Measurements from ENCODE around the gene SETD2.
"Not testable (repeated sequence)": the region's sequence is repeated elsewhere in the genome, so short reads cannot be mapped to it uniquely, and the experiment has no call there.

Gene SETD2

GRCh38 chr3:47149339-47149933, 14.5 kb downstream of the SETD2 start:
- no peaks in the 10 kb centered on the region for H3K36me3 ChIP-seq (ENCODE audit: control insufficient read depth in 5 of 5, insufficient read depth in 5 of 5, low read length in 5 of 5)
- no peaks in the 10 kb centered on the region for H3K9me3 ChIP-seq (ENCODE audit: control insufficient read depth in 5 of 5, low read length in 5 of 5)
- no peak overlapping the region for H3K27ac ChIP-seq (ENCODE audit: low read depth, low read length)
- H3K4me1 ChIP-seq (ENCODE audit: control insufficient read depth in 5 of 5, insufficient read depth in 5 of 5, low read length in 5 of 5): peaks cover 0 to 25% (median 18%) of the 10 kb centered on the region in 5 donors
- H3K9ac ChIP-seq (ENCODE audit: low read length in 5 of 5): no peak overlapping the region
- no peaks in the 10 kb centered on the region for H3K27me3 ChIP-seq (ENCODE audit: control insufficient read depth in 5 of 5, insufficient read depth in 4 of 5, low read length in 5 of 5)
- H3K4me3 ChIP-seq (ENCODE audit: low read depth in 1 of 5, low read length in 5 of 5): no peak overlapping the region

GRCh38 chr3:47145272-47145671, 18.6 kb downstream of the SETD2 start:
- no peaks in the 10 kb centered on the region for H3K36me3 ChIP-seq (ENCODE audit: control insufficient read depth in 5 of 5, insufficient read depth in 5 of 5, low read length in 5 of 5)
- H3K9me3 ChIP-seq (ENCODE audit: control insufficient read depth in 5 of 5, low read length in 5 of 5): no peaks in the 10 kb centered on the region
- H3K9ac ChIP-seq (ENCODE audit: low read length in 5 of 5): no peak overlapping the region
- H3K4me1 ChIP-seq (ENCODE audit: control insufficient read depth in 5 of 5, insufficient read depth in 5 of 5, low read length in 5 of 5): peaks cover 0 to 32% (median 17%) of the 10 kb centered on the region in 5 donors
- H3K27ac ChIP-seq (ENCODE audit: low read depth, low read length): no peak overlapping the region
- H3K27me3 ChIP-seq (ENCODE audit: control insufficient read depth in 5 of 5, insufficient read depth in 4 of 5, low read length in 5 of 5): no peaks in the 10 kb centered on the region
- H3K4me3 ChIP-seq (ENCODE audit: low read depth in 1 of 5, low read length in 5 of 5): no peak overlapping the region

GRCh38 chr3:47143068-47143467, 20.8 kb downstream of the SETD2 start:
- no peak overlapping the region for H3K9ac ChIP-seq (ENCODE audit: low read length in 5 of 5)
- H3K4me3 ChIP-seq (ENCODE audit: low read depth in 1 of 5, low read length in 5 of 5): no peak overlapping the region
- H3K4me1 ChIP-seq (ENCODE audit: control insufficient read depth in 5 of 5, insufficient read depth in 5 of 5, low read length in 5 of 5): peaks cover 0 to 26% (median 12%) of the 10 kb centered on the region in 5 donors
- no peaks in the 10 kb centered on the region for H3K9me3 ChIP-seq (ENCODE audit: control insufficient read depth in 5 of 5, low read length in 5 of 5)
- no peak overlapping the region for H3K27ac ChIP-seq (ENCODE audit: low read depth, low read length)
- no peaks in the 10 kb centered on the region for H3K27me3 ChIP-seq (ENCODE audit: control insufficient read depth in 5 of 5, insufficient read depth in 4 of 5, low read length in 5 of 5)
- no peaks in the 10 kb centered on the region for H3K36me3 ChIP-seq (ENCODE audit: control insufficient read depth in 5 of 5, insufficient read depth in 5 of 5, low read length in 5 of 5)

- not testable (repeated sequence) for H3K27me3 ChIP-seq (ENCODE audit: control insufficient read depth in 5 of 5, insufficient read depth in 4 of 5, low read length in 5 of 5); H3K36me3 ChIP-seq (ENCODE audit: control insufficient read depth in 5 of 5, insufficient read depth in 5 of 5, low read length in 5 of 5); H3K9me3 ChIP-seq (ENCODE audit: control insufficient read depth in 5 of 5, low read length in 5 of 5); H3K4me3 ChIP-seq (ENCODE audit: low read depth in 1 of 5, low read length in 5 of 5); H3K27ac ChIP-seq (ENCODE audit: low read depth, low read length); H3K9ac ChIP-seq (ENCODE audit: low read length in 5 of 5)
- peaks cover 0 to 26% (median 12%) of the 10 kb centered on the region in 5 donors for H3K4me1 ChIP-seq (ENCODE audit: control insufficient read depth in 5 of 5, insufficient read depth in 5 of 5, low read length in 5 of 5)
Observed at GRCh38 chr3:47142536-47142935, 21.4 kb downstream of the SETD2 start.

GRCh38 chr3:47140973-47141461, 22.9 kb downstream of the SETD2 start:
- not testable (repeated sequence) for H3K27ac ChIP-seq (ENCODE audit: low read depth, low read length); H3K9me3 ChIP-seq (ENCODE audit: control insufficient read depth in 5 of 5, low read length in 5 of 5); H3K36me3 ChIP-seq (ENCODE audit: control insufficient read depth in 5 of 5, insufficient read depth in 5 of 5, low read length in 5 of 5); H3K27me3 ChIP-seq (ENCODE audit: control insufficient read depth in 5 of 5, insufficient read depth in 4 of 5, low read length in 5 of 5); H3K4me3 ChIP-seq (ENCODE audit: low read depth in 1 of 5, low read length in 5 of 5); H3K9ac ChIP-seq (ENCODE audit: low read length in 5 of 5)
- peaks cover 0 to 26% (median 12%) of the 10 kb centered on the region in 5 donors for H3K4me1 ChIP-seq (ENCODE audit: control insufficient read depth in 5 of 5, insufficient read depth in 5 of 5, low read length in 5 of 5)

- not testable (repeated sequence) for H3K27me3 ChIP-seq (ENCODE audit: control insufficient read depth in 5 of 5, insufficient read depth in 4 of 5, low read length in 5 of 5); H3K4me3 ChIP-seq (ENCODE audit: low read depth in 1 of 5, low read length in 5 of 5); H3K36me3 ChIP-seq (ENCODE audit: control insufficient read depth in 5 of 5, insufficient read depth in 5 of 5, low read length in 5 of 5); H3K27ac ChIP-seq (ENCODE audit: low read depth, low read length); H3K9me3 ChIP-seq (ENCODE audit: control insufficient read depth in 5 of 5, low read length in 5 of 5); H3K9ac ChIP-seq (ENCODE audit: low read length in 5 of 5)
- peaks cover 0 to 26% (median 12%) of the 10 kb centered on the region in 5 donors for H3K4me1 ChIP-seq (ENCODE audit: control insufficient read depth in 5 of 5, insufficient read depth in 5 of 5, low read length in 5 of 5)
Observed at GRCh38 chr3:47140553-47140952, 23.4 kb downstream of the SETD2 start.

GRCh38 chr3:47134311-47134710, 29.6 kb downstream of the SETD2 start:
- no peak overlapping the region for H3K27ac ChIP-seq (ENCODE audit: low read depth, low read length)
- no peaks in the 10 kb centered on the region for H3K9me3 ChIP-seq (ENCODE audit: control insufficient read depth in 5 of 5, low read length in 5 of 5)
- no peaks in the 10 kb centered on the region for H3K27me3 ChIP-seq (ENCODE audit: control insufficient read depth in 5 of 5, insufficient read depth in 4 of 5, low read length in 5 of 5)
- H3K4me1 ChIP-seq (ENCODE audit: control insufficient read depth in 5 of 5, insufficient read depth in 5 of 5, low read length in 5 of 5): peaks cover 0 to 8% (median 7%) of the 10 kb centered on the region in 5 donors
- H3K4me3 ChIP-seq (ENCODE audit: low read depth in 1 of 5, low read length in 5 of 5): no peak overlapping the region
- H3K36me3 ChIP-seq (ENCODE audit: control insufficient read depth in 5 of 5, insufficient read depth in 5 of 5, low read length in 5 of 5): no peaks in the 10 kb centered on the region
- H3K9ac ChIP-seq (ENCODE audit: low read length in 5 of 5): no peak overlapping the region

GRCh38 chr3:47133641-47134040, 30.3 kb downstream of the SETD2 start:
- no peak overlapping the region for H3K4me3 ChIP-seq (ENCODE audit: low read depth in 1 of 5, low read length in 5 of 5)
- no peaks in the 10 kb centered on the region for H3K36me3 ChIP-seq (ENCODE audit: control insufficient read depth in 5 of 5, insufficient read depth in 5 of 5, low read length in 5 of 5)
- H3K27me3 ChIP-seq (ENCODE audit: control insufficient read depth in 5 of 5, insufficient read depth in 4 of 5, low read length in 5 of 5): no peaks in the 10 kb centered on the region
- H3K27ac ChIP-seq (ENCODE audit: low read depth, low read length): no peak overlapping the region
- no peak overlapping the region for H3K9ac ChIP-seq (ENCODE audit: low read length in 5 of 5)
- H3K9me3 ChIP-seq (ENCODE audit: control insufficient read depth in 5 of 5, low read length in 5 of 5): no peaks in the 10 kb centered on the region
- peaks cover 0 to 8% (median 7%) of the 10 kb centered on the region in 5 donors for H3K4me1 ChIP-seq (ENCODE audit: control insufficient read depth in 5 of 5, insufficient read depth in 5 of 5, low read length in 5 of 5)

GRCh38 chr3:47130557-47130956, 33.4 kb downstream of the SETD2 start:
- Histone ChIP-seq H3K27ac (ENCODE audit: low read depth, low read length) (no peak overlapping the region), H3K4me1 (ENCODE audit: control insufficient read depth in 5 of 5, insufficient read depth in 5 of 5, low read length in 5 of 5) (peaks cover 0 to 10% (median 8%) of the 10 kb centered on the region in 5 donors), H3K4me3 (ENCODE audit: low read depth in 1 of 5, low read length in 5 of 5) (no peak overlapping the region), H3K27me3 (ENCODE audit: control insufficient read depth in 5 of 5, insufficient read depth in 4 of 5, low read length in 5 of 5) (no peaks in the 10 kb centered on the region), H3K9ac (ENCODE audit: low read length in 5 of 5) (no peak overlapping the region), H3K9me3 (ENCODE audit: control insufficient read depth in 5 of 5, low read length in 5 of 5) (no peaks in the 10 kb centered on the region), H3K36me3 (ENCODE audit: control insufficient read depth in 5 of 5, insufficient read depth in 5 of 5, low read length in 5 of 5) (no peaks in the 10 kb centered on the region)

GRCh38 chr3:47128137-47128536, 35.8 kb downstream of the SETD2 start:
- no peak overlapping the region for H3K4me3 ChIP-seq (ENCODE audit: low read depth in 1 of 5, low read length in 5 of 5)
- H3K36me3 ChIP-seq (ENCODE audit: control insufficient read depth in 5 of 5, insufficient read depth in 5 of 5, low read length in 5 of 5): peaks cover 6 to 12% (median 11%) of the 10 kb centered on the region in 5 donors
- H3K27me3 ChIP-seq (ENCODE audit: control insufficient read depth in 5 of 5, insufficient read depth in 4 of 5, low read length in 5 of 5): no peaks in the 10 kb centered on the region
- no peak overlapping the region for H3K27ac ChIP-seq (ENCODE audit: low read depth, low read length)
- H3K9ac ChIP-seq (ENCODE audit: low read length in 5 of 5): no peak overlapping the region
- no peaks in the 10 kb centered on the region for H3K9me3 ChIP-seq (ENCODE audit: control insufficient read depth in 5 of 5, low read length in 5 of 5)
- peaks cover 0 to 3% (median 0%) of the 10 kb centered on the region in 5 donors for H3K4me1 ChIP-seq (ENCODE audit: control insufficient read depth in 5 of 5, insufficient read depth in 5 of 5, low read length in 5 of 5)

Data from subcutaneous abdominal adipose tissue (tissue), 5 donors.